Smooth muscle cell (in vitro differentiated cells): ENCODE data around the gene WNT7A. TPM values are rescaled to one million over a fixed set of nuclear protein-coding genes. Genes with fewer than 3 reads are reported as not detected.
A peak's percentile ranks its signal among the peaks of the same experiment; 100 is the strongest.

Experiments
- DNase-seq: peaks from one replicate; lab custom pipeline; 2025; ENCODE audit not compliant: unreplicated experiment; lab: John Stamatoyannopoulos, UW
- H2AFZ ChIP-seq: fragments of 200-600 bp; sonication (generic); 2 replicates; pipeline ENCODE4 v1.6.0; 2016; ENCODE audit warnings: antibody characterized with exemption, low read depth, mild to moderate bottlenecking
- H3F3A ChIP-seq: fragments of 200-600 bp; sonication (generic); 2 replicates; pipeline ENCODE4 v1.6.0; 2017; ENCODE audit warnings: antibody characterized with exemption, low read depth
- H3K27ac ChIP-seq: fragments of 200-600 bp; sonication (generic); 2 replicates; pipeline ENCODE4 v1.5.1; 2016; ENCODE audit warnings: low read depth, mild to moderate bottlenecking
- H3K27me3 ChIP-seq: fragments of 200-600 bp; sonication (generic); 2 replicates; pipeline ENCODE4 v1.6.1; 2016; ENCODE audit warnings: low read depth, mild to moderate bottlenecking
- H3K36me3 ChIP-seq: fragments of 200-600 bp; sonication (generic); 2 replicates; pipeline ENCODE4 v1.5.1; 2016; ENCODE audit warnings: low read depth
- H3K4me1 ChIP-seq: fragments of 200-600 bp; sonication (generic); 2 replicates; pipeline ENCODE4 v1.5.1; 2016; ENCODE audit warnings: low read depth
- H3K4me2 ChIP-seq: fragments of 200-600 bp; sonication (generic); 2 replicates; pipeline ENCODE4 v1.6.0; 2016; ENCODE audit warnings: mild to moderate bottlenecking
- H3K4me3 ChIP-seq: fragments of 200-600 bp; sonication (generic); 2 replicates; pipeline ENCODE4 v1.5.1; 2016; ENCODE audit warnings: mild to moderate bottlenecking
- H3K79me2 ChIP-seq: fragments of 200-600 bp; sonication (generic); 2 replicates; pipeline ENCODE4 v1.6.0; 2016; ENCODE audit warnings: low read depth, mild to moderate bottlenecking
- H3K9ac ChIP-seq: fragments of 200-600 bp; sonication (generic); 2 replicates; pipeline ENCODE4 v1.6.0; 2016; ENCODE audit warnings: low read depth
- H3K9me3 ChIP-seq: fragments of 200-600 bp; sonication (generic); replicated peaks from 2 replicates; pipeline ENCODE4 v1.5.1; 2016; ENCODE audit warnings: low read depth
- H4K20me1 ChIP-seq: fragments of 200-600 bp; sonication (generic); 2 replicates; pipeline ENCODE4 v1.6.0; 2016; ENCODE audit warnings: low read depth
- CTCF ChIP-seq: fragments of 200-600 bp; sonication (generic); IDR thresholded peaks from 2 replicates; pipeline ENCODE4 v1.5.1; 2017; ENCODE audit warnings: borderline replicate concordance, mild to moderate bottlenecking, antibody characterized with exemption; ENCODE audit not compliant: insufficient read depth, poor library complexity, severe bottlenecking
- WGBS: methylation state at CpG from one replicate; pipeline ENCODE4 v1.1.7; 2016; ENCODE audit warnings: low lambda C conversion rate; 5-methylcytosine and 5-hydroxymethylcytosine counted together
- polyA plus RNA-seq: library from polyadenylated mRNA; unstranded; fragments of >200 nt; fragmentation: Nextera tagmentation; extraction: Ambion mirVana; gene quantifications from 2 replicates; pipeline ENCODE4 v1.2.1, GENCODE V29; 2016
- total RNA-seq: library from RNA; depleted of rRNA; stranded (reverse); fragments of >200 nt; gene quantifications from 2 replicates; pipeline ENCODE4 v1.2.3, GENCODE V29; 2014

Gene WNT7A
- total and polyA plus RNA-seq, 2 experiments from 2014 or later: 0.18 to 0.24 TPM

- H3K27me3 ChIP-seq: no peaks in the 10 kb centered on the region
- H3K36me3 ChIP-seq: no peaks in the 10 kb centered on the region
- no peaks in the 10 kb centered on the region for H4K20me1 ChIP-seq
- no peak for TF ChIP-seq CTCF
- WGBS: 84% methylated on average over 17 of the region's 17 CpGs
- no peak overlapping the region for H3K4me2 ChIP-seq
- no peaks in the 10 kb centered on the region for H3F3A ChIP-seq
- H3K4me3 ChIP-seq: no peak overlapping the region
- no peaks in the 10 kb centered on the region for H3K79me2 ChIP-seq
- peaks cover 5% of the 10 kb centered on the region for H3K4me1 ChIP-seq
- H3K9ac ChIP-seq: no peak overlapping the region
- H3K9me3 ChIP-seq: no peaks in the 10 kb centered on the region
- H2AFZ ChIP-seq: no peak overlapping the region
- H3K27ac ChIP-seq: peak overlapping the region; percentile 7
- no peak for DNase-seq
Observed at GRCh38 chr3:13851997-13852637, 27.8 kb downstream of the WNT7A start.

- H2AFZ ChIP-seq: no peak overlapping the region
- H3K27ac ChIP-seq: peak overlapping the region; percentile 68
- no peak for DNase-seq
- H3K4me3 ChIP-seq: no peak overlapping the region
- H3K27me3 ChIP-seq: no peaks in the 10 kb centered on the region
- 85% methylated on average over 15 of the region's 15 CpGs for WGBS
- TF ChIP-seq CTCF: no peak
- no peaks in the 10 kb centered on the region for H3F3A ChIP-seq
- no peaks in the 10 kb centered on the region for H4K20me1 ChIP-seq
- H3K79me2 ChIP-seq: no peaks in the 10 kb centered on the region
- no peaks in the 10 kb centered on the region for H3K9me3 ChIP-seq
- H3K4me2 ChIP-seq: no peak overlapping the region
- H3K9ac ChIP-seq: peak overlapping the region; percentile 43
- peaks cover 5% of the 10 kb centered on the region for H3K4me1 ChIP-seq
- no peaks in the 10 kb centered on the region for H3K36me3 ChIP-seq
Observed at GRCh38 chr3:13851091-13851849, 28.6 kb downstream of the WNT7A start.

- no peak overlapping the region for H3K9ac ChIP-seq
- H3K4me2 ChIP-seq: peak overlapping the region; percentile 12
Observed at GRCh38 chr3:13850161-13850945, 29.5 kb downstream of the WNT7A start.

More at GRCh38 chr3:13850161-13850945, 29.5 kb downstream of the WNT7A start:
- Histone ChIP-seq H3K27me3 (no peaks in the 10 kb centered on the region), H3K27ac (peak overlapping the region; percentile 68), H4K20me1 (no peaks in the 10 kb centered on the region), H3K4me1 (peaks cover 5% of the 10 kb centered on the region), H3F3A (no peaks in the 10 kb centered on the region), H3K9me3 (no peaks in the 10 kb centered on the region), H3K36me3 (no peaks in the 10 kb centered on the region), H3K4me3 (no peak overlapping the region), H3K79me2 (no peaks in the 10 kb centered on the region), H2AFZ (no peak overlapping the region)
- 37% methylated on average over 21 of the region's 21 CpGs for WGBS
- no peak for TF ChIP-seq CTCF
- DNase-seq: no peak
